PC-9 (cell line): ENCODE data around the gene L1CAM. TPM values are rescaled to one million over a fixed set of nuclear protein-coding genes. Genes with fewer than 3 reads are reported as not detected.

Source experiments
- BruUV-seq: library from RNA; stranded (reverse); fragments of 400-500 nt; replicated peaks from 2 replicates; lab custom pipeline; 2021; lab: Mats Ljungman, UMichigan
- CTCF ChIA-PET: fragments of 300-600 bp; sonication (Branson Sonifier 250); formaldehyde crosslinking; loops from one replicate; lab custom pipeline; 2022; ENCODE audit warnings: antibody characterized with exemption; lab: Charles Lee
- POLR2A ChIA-PET: fragments of 300-600 bp; sonication (Branson Sonifier 250); formaldehyde crosslinking; loops from one replicate; lab custom pipeline; 2022; ENCODE audit warnings: antibody characterized with exemption; ENCODE audit not compliant: unreplicated experiment; lab: Charles Lee
- DNase-seq, 2 experiments: peaks; one replicate each; pipeline versions ENCODE4 v3.0.0 to v3.0.0-alpha.2; 2015 to 2022; ENCODE audit warnings: mixed read lengths in 1 of 2
- H2AFZ ChIP-seq: fragments of 200-600 bp; sonication (generic); 2 replicates; pipeline ENCODE4 v1.8.1; 2017; ENCODE audit warnings: antibody characterized with exemption
- H3F3A ChIP-seq: fragments of 200-600 bp; sonication (generic); 2 replicates; pipeline ENCODE4 v1.8.1; 2017; ENCODE audit warnings: antibody characterized with exemption, mild to moderate bottlenecking, low read depth; ENCODE audit not compliant: insufficient read depth
- H3K27ac ChIP-seq: fragments of 200-600 bp; sonication (generic); 2 replicates; pipeline ENCODE4 v1.6.1; 2016; ENCODE audit warnings: mixed run types
- H3K27me3 ChIP-seq: fragments of 200-600 bp; sonication (generic); 2 replicates; pipeline ENCODE4 v1.6.1; 2016; ENCODE audit warnings: low read depth, mixed run types; ENCODE audit not compliant: insufficient read depth
- H3K36me3 ChIP-seq: fragments of 200-600 bp; sonication (generic); 2 replicates; pipeline ENCODE4 v1.6.1; 2016; ENCODE audit warnings: low read depth, mixed run types
- H3K4me1 ChIP-seq: fragments of 200-600 bp; sonication (generic); replicated peaks from 2 replicates; pipeline ENCODE4 v1.6.1; 2016; ENCODE audit warnings: mixed run types; ENCODE audit not compliant: insufficient read depth
- H3K4me2 ChIP-seq: fragments of 200-600 bp; sonication (generic); 2 replicates; pipeline ENCODE4 v1.6.1; 2017; ENCODE audit warnings: mixed run types
- H3K4me3 ChIP-seq: fragments of 200-600 bp; sonication (generic); 2 replicates; pipeline ENCODE4 v1.6.1; 2016; ENCODE audit warnings: mixed run types
- H3K79me2 ChIP-seq: fragments of 200-600 bp; sonication (generic); 2 replicates; pipeline ENCODE4 v1.6.1; 2017; ENCODE audit warnings: low read depth, mixed run types
- H3K9me2 ChIP-seq: fragments of 200-600 bp; sonication (generic); 2 replicates; pipeline ENCODE4 v1.8.1; 2017; ENCODE audit warnings: mild to moderate bottlenecking; ENCODE audit not compliant: insufficient read depth
- H3K9me3 ChIP-seq: fragments of 200-600 bp; sonication (generic); 2 replicates; pipeline ENCODE4 v1.8.1; 2016; ENCODE audit warnings: low read depth; ENCODE audit not compliant: insufficient read depth
- H4K20me1 ChIP-seq: fragments of 200-600 bp; sonication (generic); 2 replicates; pipeline ENCODE4 v1.8.1; 2017; ENCODE audit not compliant: insufficient read depth
- EZH2 ChIP-seq: fragments of 200-600 bp; sonication (generic); IDR thresholded peaks from 2 replicates; pipeline ENCODE4 v1.8.0; 2017; ENCODE audit warnings: antibody characterized with exemption, low read depth
- intact Hi-C: fragments of 100-400 bp; cut with micrococcal nuclease; formaldehyde crosslinking; loops from one replicate; pipeline ENCODE4 v1.10.0; 2022; ENCODE audit not compliant: unreplicated experiment
- total RNA-seq: library from RNA; stranded (reverse); gene quantifications from 2 replicates; pipeline ENCODE4 v1.2.3, GENCODE V29; 2021
- TF ChIP-seq, protein P1 (sequence below): fragments of 200-600 bp; sonication (generic); conservative IDR thresholded peaks from 2 replicates; pipeline ENCODE4 v1.6.1; 2017; ENCODE audit warnings: mixed run types, antibody characterized with exemption, mild to moderate bottlenecking, moderate library complexity

L1CAM gene
- total RNA-seq, 1 experiment from 2014 or later, result 68.8 TPM

GRCh38 chrX:153879741-153880439, 6.1 kb downstream of the L1CAM start:
- Histone ChIP-seq H3K27me3 (peaks cover 3% of the 10 kb centered on the region), H3F3A (no peaks in the 10 kb centered on the region), H3K27ac (no peak overlapping the region), H3K36me3 (no peaks in the 10 kb centered on the region), H3K9me3 (no peaks in the 10 kb centered on the region), H3K9me2 (no peaks in the 10 kb centered on the region), H3K79me2 (no peaks in the 10 kb centered on the region), H3K4me1 (no peaks in the 10 kb centered on the region), H3K4me2 (no peak overlapping the region), H2AFZ (no peak overlapping the region), H4K20me1 (no peaks in the 10 kb centered on the region; the same call in 1 of the 2 replicates), H3K4me3 (no peak overlapping the region)
- BruUV-seq, result no TSS peak
- DNase-seq, result no peak
- CTCF ChIA-PET, result no interaction called here
- POLR2A ChIA-PET, result no interaction called here
- intact Hi-C loops, result loop anchor here (10.0 kb wide), 2 partner anchors 85 to 175 kb away; partner anchors contain the start of genes IDH3G and SSR4
- TF ChIP-seq, protein P1, sequence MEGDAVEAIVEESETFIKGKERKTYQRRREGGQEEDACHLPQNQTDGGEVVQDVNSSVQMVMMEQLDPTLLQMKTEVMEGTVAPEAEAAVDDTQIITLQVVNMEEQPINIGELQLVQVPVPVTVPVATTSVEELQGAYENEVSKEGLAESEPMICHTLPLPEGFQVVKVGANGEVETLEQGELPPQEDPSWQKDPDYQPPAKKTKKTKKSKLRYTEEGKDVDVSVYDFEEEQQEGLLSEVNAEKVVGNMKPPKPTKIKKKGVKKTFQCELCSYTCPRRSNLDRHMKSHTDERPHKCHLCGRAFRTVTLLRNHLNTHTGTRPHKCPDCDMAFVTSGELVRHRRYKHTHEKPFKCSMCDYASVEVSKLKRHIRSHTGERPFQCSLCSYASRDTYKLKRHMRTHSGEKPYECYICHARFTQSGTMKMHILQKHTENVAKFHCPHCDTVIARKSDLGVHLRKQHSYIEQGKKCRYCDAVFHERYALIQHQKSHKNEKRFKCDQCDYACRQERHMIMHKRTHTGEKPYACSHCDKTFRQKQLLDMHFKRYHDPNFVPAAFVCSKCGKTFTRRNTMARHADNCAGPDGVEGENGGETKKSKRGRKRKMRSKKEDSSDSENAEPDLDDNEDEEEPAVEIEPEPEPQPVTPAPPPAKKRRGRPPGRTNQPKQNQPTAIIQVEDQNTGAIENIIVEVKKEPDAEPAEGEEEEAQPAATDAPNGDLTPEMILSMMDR, result no peak
- TF ChIP-seq EZH2, result no peak

- CTCF ChIA-PET, result interaction anchor here (0.6 kb wide), 1 partner anchor 165 kb away, joined by 3 read pairs; no protein-coding TSS in a partner anchor
- no peak for DNase-seq
- Histone ChIP-seq H3K4me3 (no peak overlapping the region), H3K4me1 (no peaks in the 10 kb centered on the region), H3K36me3 (no peaks in the 10 kb centered on the region), H3K27ac (no peak overlapping the region), H3K79me2 (no peaks in the 10 kb centered on the region), H3K4me2 (no peak overlapping the region), H3K9me2 (no peaks in the 10 kb centered on the region), H2AFZ (no peak overlapping the region), H3F3A (no peaks in the 10 kb centered on the region), H3K9me3 (no peaks in the 10 kb centered on the region), H3K27me3 (no peaks in the 10 kb centered on the region), H4K20me1 (no peaks in the 10 kb centered on the region)
- BruUV-seq, result no TSS peak
- no peak for TF ChIP-seq EZH2
- TF ChIP-seq, protein P1, result no peak
- POLR2A ChIA-PET, result no interaction called here
- intact Hi-C loops, result no loop called here
These were observed 6.9 kb downstream of the L1CAM start for GRCh38 chrX:153878969-153879653.

- no peaks in the 10 kb centered on the region for H3K4me1 ChIP-seq
- no peak for TF ChIP-seq EZH2
- intact Hi-C loops, result no loop called here
- no peak overlapping the region for H3K27ac ChIP-seq
- BruUV-seq, result no TSS peak
- no peak overlapping the region for H3K4me2 ChIP-seq
- no peaks in the 10 kb centered on the region for H3K79me2 ChIP-seq
- no peak overlapping the region for H2AFZ ChIP-seq
- no peaks in the 10 kb centered on the region for H3K27me3 ChIP-seq
- ChIA-PET CTCF (no interaction called here), POLR2A (no interaction called here)
- H3K36me3 ChIP-seq, result no peaks in the 10 kb centered on the region
- no peak for DNase-seq
- no peak overlapping the region for H3K4me3 ChIP-seq
- no peaks in the 10 kb centered on the region for H4K20me1 ChIP-seq
- H3K9me2 ChIP-seq, result no peaks in the 10 kb centered on the region
- no peaks in the 10 kb centered on the region for H3K9me3 ChIP-seq
- no peaks in the 10 kb centered on the region for H3F3A ChIP-seq
These were observed 7.6 kb downstream of the L1CAM start for GRCh38 chrX:153878345-153878744.
